GM18511 (cell line): ENCODE measurements around the gene NSUN3.
A peak's percentile ranks its signal among the peaks of the same experiment; 100 is the strongest.

ENCODE experiments used
- ATAC-seq: cut with Tn5 transposase; IDR thresholded peaks from one replicate; pipeline ENCODE4 v1.9.1; 2021; ENCODE audit warnings: mild to moderate bottlenecking, moderate library complexity; ENCODE audit not compliant: unreplicated experiment

The NSUN3 gene

DNA sequence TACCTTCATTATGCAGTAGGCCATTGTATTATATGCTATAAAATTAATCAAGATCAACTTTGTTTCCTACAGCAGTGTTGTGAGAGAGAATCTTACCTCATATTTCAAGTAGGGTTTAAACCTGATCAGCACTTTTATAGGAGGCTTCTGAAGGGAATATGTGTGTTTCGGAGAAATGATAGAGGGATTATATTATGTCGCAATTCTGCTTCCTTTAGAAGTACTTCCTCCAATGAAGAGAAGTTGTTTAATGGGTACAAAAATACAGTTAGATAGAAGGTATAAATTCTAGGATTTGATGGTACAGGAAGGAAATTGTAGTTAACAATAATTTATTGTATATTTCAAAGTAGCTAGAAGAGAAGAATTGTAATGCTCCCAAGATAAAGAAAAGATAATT lies 54.9 kb downstream of the NSUN3 start:
- ATAC-seq = no peak

DNA sequence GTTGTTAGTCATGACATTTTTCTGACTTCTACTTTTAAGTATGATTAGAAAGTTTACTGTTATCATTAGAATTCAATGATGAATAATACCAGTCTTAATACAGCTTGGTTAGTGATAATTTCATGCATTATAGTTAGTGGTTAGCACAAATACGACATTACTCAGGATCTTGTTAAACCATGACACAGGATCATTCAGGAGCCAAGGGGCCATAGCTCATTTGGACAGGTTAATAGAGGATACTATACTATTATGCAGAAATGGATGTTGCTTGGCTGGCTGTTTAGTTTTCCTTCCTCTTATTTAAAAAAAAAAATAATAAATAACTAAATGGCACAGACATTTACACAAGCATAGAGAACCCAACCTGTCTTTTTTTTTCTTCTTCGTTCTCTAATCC lies 55.5 kb downstream of the NSUN3 start:
- ATAC-seq = no peak

DNA sequence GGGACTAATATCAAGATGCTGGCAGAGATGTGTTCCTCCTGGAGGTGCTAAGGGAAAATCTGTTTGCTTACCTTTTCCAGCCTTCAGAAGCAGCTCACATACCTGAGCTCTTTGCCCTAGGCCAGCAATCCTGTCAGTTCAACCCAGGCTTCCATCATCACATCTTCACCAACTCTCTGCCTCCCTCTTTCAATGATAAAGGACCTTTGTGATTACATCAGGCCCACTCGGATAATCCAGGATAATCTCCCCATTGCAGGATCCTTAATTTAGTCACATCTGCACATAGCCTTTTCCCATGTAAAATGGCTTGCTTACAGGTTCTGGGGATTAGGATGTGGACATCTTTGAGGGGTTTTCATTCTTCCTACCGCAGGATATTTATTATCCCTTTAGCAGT lies 58.3 kb downstream of the NSUN3 start:
- no peak for ATAC-seq

DNA sequence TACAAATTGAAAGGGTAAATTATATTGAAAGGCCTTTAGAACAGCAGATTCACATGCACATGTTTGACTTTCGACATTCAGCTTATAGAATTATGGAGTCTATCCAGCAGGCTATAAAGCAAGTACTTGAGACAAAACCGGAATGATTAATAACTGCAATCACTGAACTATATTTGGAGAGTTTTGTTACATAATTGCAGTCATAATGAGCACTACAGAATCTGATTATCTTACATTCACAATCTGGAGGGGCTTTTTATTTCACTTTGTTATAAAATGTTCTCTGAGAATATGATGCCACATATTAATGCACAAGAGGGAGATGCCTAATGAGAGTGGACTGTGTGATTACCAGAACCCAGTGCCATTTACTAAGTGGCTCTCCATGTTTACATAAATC lies 64.3 kb downstream of the NSUN3 start:
- ATAC-seq = no peak

DNA sequence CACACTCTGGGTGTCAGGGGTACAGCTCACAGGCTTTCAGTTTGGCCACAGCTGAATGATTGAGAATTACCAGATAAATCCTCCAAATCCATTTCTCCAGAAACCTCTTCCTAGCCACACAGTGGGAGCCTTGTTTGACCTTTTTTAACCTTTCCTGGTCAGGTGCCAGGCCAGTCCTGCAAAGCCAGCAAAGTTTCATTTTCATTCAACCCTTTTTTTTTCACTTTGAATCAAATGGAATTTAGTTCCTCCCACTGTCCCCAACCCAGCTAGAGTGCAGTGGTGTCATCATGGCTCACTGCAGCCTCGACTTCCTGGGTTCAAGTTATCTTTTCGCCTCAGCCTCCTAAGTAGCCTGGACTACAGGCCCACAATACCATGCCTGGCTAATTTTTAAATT lies 67.8 kb downstream of the NSUN3 start:
- ATAC-seq = peak; percentile 52

DNA sequence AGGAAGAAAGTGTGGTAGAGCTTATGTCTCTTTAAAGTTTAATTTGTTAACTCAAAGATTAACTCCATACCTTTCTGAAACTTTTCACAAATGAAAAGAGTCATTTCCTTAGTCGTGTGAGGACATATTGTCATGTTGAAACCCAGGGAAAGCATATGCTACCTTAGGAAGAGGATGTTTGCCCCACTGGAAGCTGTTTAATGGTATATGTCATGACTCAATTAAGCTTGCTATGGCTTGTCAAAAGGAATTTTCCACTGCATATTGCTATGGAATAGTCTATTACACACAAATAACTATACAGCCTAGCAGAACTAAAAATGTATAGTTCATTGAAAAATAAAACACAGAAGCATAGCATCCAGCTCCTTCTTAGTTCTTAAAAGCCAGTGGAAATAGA lies 69.9 kb downstream of the NSUN3 start:
- no peak for ATAC-seq

DNA sequence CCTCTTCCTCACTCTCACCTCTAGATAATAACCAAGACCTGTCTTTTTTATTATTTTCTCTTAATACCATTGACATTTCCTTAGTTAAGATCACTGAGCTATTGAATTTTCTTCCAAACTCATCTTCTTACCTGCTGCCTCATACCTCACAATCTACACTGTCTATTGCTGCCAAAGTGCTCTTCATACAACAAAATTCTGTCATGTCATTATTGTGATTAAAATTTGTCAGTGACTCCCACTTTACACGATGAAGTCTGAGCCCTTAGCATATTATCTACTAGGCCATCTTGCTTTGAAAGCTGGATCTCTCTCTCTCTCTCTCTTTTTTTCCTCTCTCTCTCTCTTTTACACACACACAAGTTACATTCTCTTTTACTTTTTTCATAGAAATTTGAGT lies 73.3 kb downstream of the NSUN3 start:
- ATAC-seq = no peak

DNA sequence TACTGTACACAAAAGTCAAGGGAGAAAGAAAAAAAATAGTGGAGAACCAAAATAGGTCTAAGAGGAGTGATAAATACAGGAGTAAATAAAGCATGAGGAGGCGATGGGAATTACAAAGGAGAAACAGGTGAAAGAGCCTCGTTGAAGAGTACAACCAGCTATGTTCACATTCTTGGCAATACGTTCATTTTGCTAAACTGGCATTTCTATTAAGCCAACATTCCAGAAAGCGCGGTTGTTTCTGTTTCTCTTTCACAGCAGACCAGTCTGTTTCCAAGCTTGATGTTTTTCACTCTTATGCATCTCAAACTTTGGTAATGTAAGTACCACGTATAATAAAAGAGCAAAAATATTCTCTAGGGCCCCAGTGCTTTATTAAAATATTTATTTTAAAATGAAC lies 74.5 kb downstream of the NSUN3 start:
- ATAC-seq = no peak

DNA sequence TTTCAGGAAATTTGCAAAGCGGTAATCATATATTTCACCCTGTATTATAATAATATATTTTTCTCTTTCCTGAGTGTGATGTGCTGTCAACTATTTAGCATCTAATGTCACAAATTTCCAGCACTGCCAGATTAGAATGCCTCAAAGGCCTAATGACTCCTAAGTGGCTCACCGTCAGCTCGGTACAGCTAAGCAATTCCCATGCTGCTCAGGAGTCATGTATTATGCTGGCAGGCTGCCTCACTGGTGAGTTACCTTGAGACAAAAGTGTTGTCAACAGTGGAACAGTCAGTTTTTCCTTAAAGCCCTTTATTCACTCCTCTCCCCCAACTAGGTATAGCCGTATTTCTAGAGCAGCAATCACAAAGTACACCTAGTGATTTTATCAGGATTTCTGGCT lies 83.6 kb downstream of the NSUN3 start:
- no peak for ATAC-seq

DNA sequence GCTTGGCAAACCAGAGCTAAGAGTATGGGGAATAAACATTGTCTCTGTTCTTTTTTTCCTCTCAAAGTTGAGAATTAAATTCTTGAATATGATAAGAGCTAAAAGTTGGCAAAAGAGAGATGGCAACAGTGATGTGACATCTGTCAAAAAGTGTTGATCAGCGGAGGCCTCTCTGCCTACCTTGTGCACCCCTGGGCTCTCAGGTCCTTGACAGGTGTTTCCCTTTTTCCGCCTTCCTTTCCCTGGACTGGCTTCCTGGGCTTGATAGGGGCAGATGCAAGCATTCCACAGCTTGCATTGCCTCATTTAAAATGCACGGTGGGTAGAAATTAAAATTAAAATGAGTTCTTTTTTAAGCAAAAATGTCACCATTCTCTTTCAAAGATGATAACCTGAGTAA lies 84.2 kb downstream of the NSUN3 start:
- ATAC-seq = no peak

DNA sequence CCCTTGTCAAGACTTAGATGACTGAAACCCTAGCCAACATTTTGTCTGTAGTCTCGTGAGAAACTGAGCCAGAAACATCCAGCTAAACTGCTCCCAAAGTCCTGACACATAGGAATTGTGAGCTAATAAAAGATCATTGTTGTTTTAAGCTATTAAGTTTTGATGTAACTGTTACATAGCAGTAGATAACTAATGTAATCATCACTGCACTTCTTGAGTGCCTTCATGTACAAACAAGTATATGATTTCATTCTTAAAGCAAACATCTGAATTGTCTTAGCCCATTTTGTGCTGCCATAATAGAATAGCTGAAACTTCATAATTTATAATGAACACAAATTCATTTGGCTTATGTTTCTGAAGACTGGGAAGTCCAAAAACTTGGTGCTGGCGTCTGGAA lies 87.3 kb downstream of the NSUN3 start:
- no peak for ATAC-seq

DNA sequence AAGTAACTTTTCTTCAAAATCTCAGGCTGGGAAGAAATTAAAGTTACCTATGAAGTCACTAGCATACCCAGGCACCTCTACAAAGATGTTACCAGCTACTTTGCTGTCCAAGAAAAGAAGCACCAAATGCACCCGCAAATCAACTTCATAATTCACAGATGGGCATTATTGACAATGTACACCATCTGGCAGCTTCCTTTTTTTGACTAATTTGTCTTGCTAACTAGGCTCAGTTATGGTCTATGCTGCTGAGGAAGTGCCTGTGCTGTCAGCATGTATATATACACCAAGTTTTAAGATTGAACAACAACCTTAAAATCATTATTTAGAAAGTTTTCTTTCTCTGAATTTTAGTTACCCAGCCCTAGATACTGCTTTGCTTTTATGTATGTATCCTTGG lies 93.8 kb downstream of the NSUN3 start:
- ATAC-seq = no peak

DNA sequence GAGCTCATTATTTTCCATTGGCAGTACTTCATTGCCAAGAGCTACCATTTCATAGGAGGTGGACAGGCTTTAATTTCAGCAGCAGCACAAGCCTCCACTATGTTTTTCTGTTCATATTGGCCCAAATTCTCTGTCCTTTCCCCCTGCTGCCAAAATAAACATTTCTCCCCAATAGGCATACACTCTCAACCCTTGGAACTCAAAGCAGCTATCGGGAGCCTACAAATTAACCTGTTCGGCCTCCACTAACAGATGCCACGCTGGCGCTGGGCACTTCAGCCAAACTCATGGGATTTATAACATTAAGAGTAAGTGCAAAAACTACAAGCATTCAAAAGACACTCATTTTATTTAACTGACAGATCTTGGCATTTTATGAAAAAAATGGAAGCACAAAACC lies 95.7 kb downstream of the NSUN3 start:
- no peak for ATAC-seq

DNA sequence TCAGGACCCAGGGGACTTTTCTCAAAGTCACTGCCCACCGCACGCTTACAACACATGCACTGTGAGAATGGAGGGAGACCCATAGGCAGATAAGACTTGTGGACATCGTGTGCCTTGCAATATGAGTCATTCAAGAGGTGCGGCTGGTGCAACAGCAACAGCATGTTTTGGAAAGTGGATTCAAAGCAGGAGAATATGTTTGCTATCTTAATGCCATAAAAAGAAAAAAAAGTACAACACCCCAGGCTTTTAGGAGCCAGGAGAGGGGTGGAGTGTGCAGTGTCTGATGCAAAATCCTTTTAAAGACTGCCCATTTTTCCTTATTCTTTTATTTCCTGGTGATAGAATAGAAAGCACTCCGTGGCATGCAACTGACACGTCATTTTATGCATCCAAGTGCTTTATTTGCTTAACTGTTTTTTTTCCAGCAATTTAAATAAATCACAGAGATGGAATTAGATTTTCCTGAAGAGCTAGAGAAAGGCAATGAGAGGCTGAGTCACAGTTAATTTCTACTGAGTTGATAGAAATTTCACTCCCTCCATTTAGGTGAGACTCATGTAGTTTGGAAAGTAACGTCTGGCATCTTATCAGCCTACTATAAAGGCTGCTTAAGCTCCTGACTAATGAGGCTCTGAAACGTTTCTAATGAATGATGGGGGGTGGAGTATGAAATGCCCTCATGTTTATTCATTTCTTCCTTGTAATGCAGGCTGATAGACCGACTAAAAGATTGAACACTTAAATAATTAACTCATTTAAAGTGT lies 96.4 kb downstream of the NSUN3 start:
- ATAC-seq = no peak

DNA sequence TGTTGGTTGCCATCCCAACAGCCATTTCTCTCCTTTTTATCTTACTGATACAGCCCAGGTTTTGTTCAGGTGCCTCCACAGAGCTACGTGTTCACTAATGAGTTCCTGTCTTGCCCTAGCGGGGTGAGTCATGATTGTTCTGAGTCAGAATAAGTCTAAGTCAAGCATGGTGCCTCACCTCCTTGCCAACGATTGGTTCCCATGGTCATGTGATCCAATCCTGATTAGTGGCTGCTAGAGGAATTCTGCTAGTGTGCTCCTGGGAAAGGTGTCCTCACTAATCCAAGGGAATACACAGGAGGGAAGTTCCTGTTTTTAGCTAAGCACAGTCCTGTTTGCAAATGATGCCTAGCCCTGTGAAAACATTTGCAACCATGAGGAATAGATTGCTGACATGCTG lies 99.8 kb downstream of the NSUN3 start:
- ATAC-seq = peak; percentile 71

DNA sequence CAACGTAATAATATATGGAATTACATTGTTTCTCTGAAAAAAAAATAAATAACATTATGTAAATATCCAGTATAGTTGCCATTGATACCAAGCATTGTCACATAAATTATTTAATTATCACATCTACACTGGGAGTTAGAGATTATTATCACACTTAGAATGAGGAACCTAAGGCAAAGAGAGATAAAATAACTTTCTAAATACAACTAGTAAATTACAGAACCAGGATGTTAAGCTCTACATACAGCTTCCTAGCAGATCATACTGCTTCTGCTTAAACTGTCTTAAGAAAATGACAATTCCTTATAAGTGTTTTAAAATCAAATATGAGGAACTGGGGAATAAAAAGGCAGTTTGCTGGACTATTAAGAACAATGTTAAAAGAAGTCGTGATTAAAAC lies 104.5 kb downstream of the NSUN3 start:
- no peak for ATAC-seq

DNA sequence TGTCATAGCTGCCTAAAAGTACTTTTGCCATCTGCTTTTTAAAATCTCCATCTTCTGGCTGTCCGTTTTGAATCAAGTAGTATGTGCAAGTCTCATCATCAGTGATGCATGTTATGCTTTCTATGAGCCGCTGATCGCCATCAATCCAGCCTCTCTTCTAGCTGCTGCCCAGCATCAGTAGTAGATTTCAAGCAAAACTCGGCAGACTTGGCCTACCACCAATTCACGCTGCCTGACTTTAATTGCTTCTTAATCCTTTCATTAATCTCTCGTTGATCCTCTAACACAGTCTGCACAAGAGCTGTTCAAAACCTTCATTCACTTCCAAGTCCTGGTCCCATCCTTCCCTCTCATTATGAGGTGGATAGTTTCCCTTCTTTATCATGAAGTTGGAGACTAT lies 104.9 kb downstream of the NSUN3 start:
- no peak for ATAC-seq

DNA sequence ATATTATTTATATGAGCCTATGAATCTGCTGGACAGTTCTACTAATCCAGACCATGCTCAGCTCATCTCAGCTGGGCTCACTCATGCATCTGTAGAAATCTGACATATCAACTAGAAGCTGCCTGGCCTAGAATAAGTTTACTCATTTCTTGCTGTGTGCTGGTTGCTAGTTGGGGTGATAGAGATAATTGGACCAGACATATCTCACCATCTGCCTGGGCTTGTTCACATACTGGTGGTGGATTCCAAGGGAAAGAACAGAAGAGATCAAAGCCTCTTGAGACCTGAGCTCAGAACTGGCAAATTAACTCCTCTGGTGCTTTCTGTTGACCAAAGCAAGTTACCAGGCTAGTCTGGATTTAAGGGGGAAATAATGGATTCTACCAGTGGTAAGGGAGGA lies 109.1 kb downstream of the NSUN3 start:
- no peak for ATAC-seq

DNA sequence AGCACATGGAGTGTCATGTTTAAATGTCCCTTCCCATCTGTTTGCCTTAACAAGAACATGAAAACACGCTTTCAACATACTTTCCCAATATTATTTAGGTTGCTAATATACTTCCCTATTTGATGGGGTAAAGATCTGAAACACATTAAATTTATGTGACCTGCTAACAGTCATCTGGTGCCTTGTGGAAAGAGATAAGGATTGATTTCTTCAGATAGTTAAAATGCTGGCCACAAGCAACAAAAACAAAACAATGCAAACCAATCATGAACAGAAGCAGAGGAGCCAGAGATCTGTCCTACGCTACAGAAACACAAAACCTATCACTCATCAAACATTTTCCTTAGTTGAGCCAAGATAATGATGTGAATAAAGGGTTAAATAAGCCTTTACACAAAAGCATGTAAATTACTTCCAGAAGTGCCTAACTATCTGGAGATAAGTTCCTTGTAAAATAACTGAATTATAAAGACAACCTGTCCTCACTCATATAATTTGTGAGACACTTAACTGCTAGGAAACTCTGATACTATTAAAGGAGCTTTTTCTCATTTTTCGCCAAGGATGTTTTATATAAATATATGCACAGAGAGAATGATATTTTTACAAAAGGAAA lies 109.9 kb downstream of the NSUN3 start:
- no peak for ATAC-seq

DNA sequence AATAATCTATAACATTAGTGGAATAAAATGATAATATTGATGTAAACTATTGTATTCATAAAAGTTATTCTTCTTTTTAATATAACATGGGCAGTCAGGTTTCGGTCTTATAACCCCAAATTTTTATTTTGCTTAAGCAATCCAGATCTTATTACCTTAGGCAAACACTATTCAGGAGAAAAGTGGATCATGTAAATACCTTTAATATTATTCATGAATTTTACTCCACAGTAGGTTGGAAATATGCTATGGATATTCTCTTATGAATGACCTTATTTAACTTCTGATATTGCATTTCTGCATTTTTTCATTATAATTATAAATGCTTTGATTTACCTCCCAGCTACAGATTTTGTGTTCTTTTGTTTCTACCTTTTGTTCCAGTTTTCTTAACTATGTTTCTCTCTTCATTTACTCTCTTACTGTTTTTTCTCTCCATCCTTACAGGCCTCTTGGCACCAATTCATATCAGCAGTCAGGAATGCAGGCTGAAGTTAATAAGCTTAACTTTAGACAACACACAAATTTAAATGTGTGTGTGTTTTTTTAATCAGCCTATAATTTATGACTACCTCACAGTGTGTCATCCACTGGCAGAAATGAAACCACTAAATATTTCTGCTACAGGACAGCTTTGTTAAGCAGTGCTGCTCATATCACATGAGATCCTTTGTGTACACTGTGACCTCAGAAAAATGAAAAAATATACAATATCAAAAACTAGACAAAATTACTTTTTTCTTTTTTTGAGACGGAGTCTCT lies 111.0 kb downstream of the NSUN3 start:
- no peak for ATAC-seq

DNA sequence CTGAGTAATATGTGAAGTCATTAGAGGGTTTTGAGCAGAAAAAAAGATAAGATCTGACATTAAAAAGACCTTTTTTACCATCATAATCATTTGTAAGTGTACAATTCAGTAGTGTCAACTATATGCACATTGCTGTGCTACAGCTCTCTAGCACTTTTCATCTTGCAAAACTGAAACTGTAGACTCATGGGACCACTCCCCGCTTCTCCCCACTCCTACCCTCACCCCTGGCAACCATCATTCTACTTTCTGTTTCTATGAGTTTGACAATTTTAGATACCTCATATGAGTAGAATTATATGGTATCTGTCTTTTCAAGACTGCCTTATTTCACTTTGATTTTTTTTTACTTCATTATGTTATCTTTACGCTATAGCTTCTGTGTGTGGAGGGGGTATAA lies 112.8 kb downstream of the NSUN3 start:
- ATAC-seq = peak; percentile 50
